Sigmoid colon (tissue), 7 donors: ENCODE data around the gene CST11. TPM values are rescaled to one million over a fixed set of nuclear protein-coding genes. Genes with fewer than 3 reads are reported as not detected.

Experiments
- DNase-seq: peaks from one replicate; pipeline ENCODE4 v3.0.0-alpha.2; 2019
- H3K27ac ChIP-seq, 4 donors: fragments of 200-600 bp; sonication (generic); one replicate each; pipeline ENCODE4 v1.5.1; 2016 to 2019; ENCODE audit warnings: mild to moderate bottlenecking in 1 of 4
- H3K27me3 ChIP-seq, 3 donors: fragments of 200-600 bp; sonication (generic); one replicate each; pipeline ENCODE4 v1.5.1; 2019; ENCODE audit warnings: mild to moderate bottlenecking in 1 of 3
- H3K36me3 ChIP-seq, 4 donors: fragments of 200-600 bp; sonication (generic); one replicate each; pipeline ENCODE4 v1.5.1; 2016 to 2019
- H3K4me1 ChIP-seq, 4 donors: fragments of 200-600 bp; sonication (generic); one replicate each; pipeline ENCODE4 v1.5.1; 2017 to 2019
- H3K4me3 ChIP-seq, 4 donors: fragments of 200-600 bp; sonication (generic); one replicate each; pipeline ENCODE4 v1.5.1; 2017 to 2019; ENCODE audit warnings: mild to moderate bottlenecking in 2 of 4, moderate library complexity in 1 of 4
- H3K9me3 ChIP-seq, 4 donors: fragments of 200-600 bp in 3 of 4; sonication (generic) in 3 of 4; one replicate each; pipeline versions ENCODE4 v1.5.1 to v1.6.1; 2013 to 2019
- CTCF ChIP-seq, 4 experiments: fragments of 450-650 bp in 3 of 4; fragments of 200-600 bp in 1 of 4; IDR thresholded peaks; one replicate each; pipeline ENCODE4 v1.5.1; 2016 to 2019; ENCODE audit warnings: antibody characterized with exemption in 4 of 4, mild to moderate bottlenecking in 3 of 4, moderate library complexity in 2 of 4
- EP300 ChIP-seq, 4 donors: sonication (generic); formaldehyde crosslinking; IDR thresholded peaks; one replicate each; pipeline ENCODE4 v1.6.1; 2017; ENCODE audit warnings: antibody characterized with exemption in 4 of 4
- POLR2A ChIP-seq, 2 donors: fragments of 450-650 bp; IDR thresholded peaks; one replicate each; pipeline ENCODE4 v1.6.1; 2016; ENCODE audit warnings: antibody characterized with exemption in 2 of 2, mild to moderate bottlenecking in 2 of 2, moderate library complexity in 2 of 2
- POLR2AphosphoS5 ChIP-seq, 4 donors: sonication (generic); formaldehyde crosslinking; IDR thresholded peaks; one replicate each; pipeline ENCODE4 v1.6.1; 2017; ENCODE audit warnings: antibody characterized with exemption in 4 of 4
- WGBS, 2 donors: extraction: QIAGEN DNeasy Blood & Tissue Kit; methylation state at CpG; one replicate each; pipeline ENCODE4 v1.1.7; 2013; 5-methylcytosine and 5-hydroxymethylcytosine counted together
- intact Hi-C: fragments of 100-400 bp; cut with DNase I; formaldehyde crosslinking; loops from one replicate; pipeline ENCODE4 v1.15.1; 2023
- polyA plus RNA-seq, 3 donors: library from polyadenylated mRNA; stranded (reverse); fragments of 200-250 nt; gene quantifications; one replicate each; pipeline ENCODE4 v1.2.3, GENCODE V29; 2013
- small RNA-seq, 3 donors: library from RNA; depleted of rRNA; stranded (forward); fragments of <200 nt; gene quantifications; one replicate each; pipeline ENCODE3, GENCODE V24; 2016
- total RNA-seq, 4 donors: library from RNA; depleted of rRNA; stranded (reverse); fragments of >200 nt; gene quantifications; one replicate each; pipeline ENCODE4 v1.1.0, GENCODE V29; 2016
- donor health status: healthy with polysubstance abuse.
- donor health status: Bipolar disorder and iron deficiency.
- donor health status: healthy.

The CST11 gene
- total and polyA plus RNA-seq, 7 donors, result not detected

- intact Hi-C loops, result no loop called here
- Histone ChIP-seq H3K27me3 (no peaks in the 10 kb centered on the region), H3K4me3 (no peak overlapping the region), H3K4me1 (peaks cover 0 to 28% (median 14%) of the 10 kb centered on the region in 4 donors), H3K9me3 (no peaks in the 10 kb centered on the region), H3K27ac (no peak overlapping the region), H3K36me3 (peaks cover 0 to 19% (median 0%) of the 10 kb centered on the region in 4 donors)
- TF ChIP-seq CTCF (IDR thresholded peaks at IDR 0.05), result no peak
- no peak for TF ChIP-seq POLR2AphosphoS5 (IDR thresholded peaks at IDR 0.05)
- no peak for TF ChIP-seq EP300 (IDR thresholded peaks at IDR 0.05)
- TF ChIP-seq POLR2A (IDR thresholded peaks at IDR 0.05), result no peak
- WGBS, 2 donors, result 92 to 97% methylated on average over 5 of the region's 5 CpGs
- DNase-seq, result no peak
Observed at GRCh38 chr20:23401051-23401450, 51.6 kb downstream of the CST11 start.

Small RNAs within 50 kb of the gene (small RNA-seq; reads per million reads assigned to genes)
- 0 reads per million in 3 donors for gene RF00019

Other genes starting within 250 kb of the CST11 start
- 10 to 100 TPM; 19.9 to 57.6 (median 29.3) TPM for gene NXT1, start 102.1 kb downstream of the CST11 start, total RNA-seq
- 10 to 100 TPM in 2 of 3 donors, 1 to 10 TPM in 1; 8.1 to 22.3 (median 10.8) TPM for gene NXT1, start 102.1 kb downstream of the CST11 start, polyA plus RNA-seq
- gene GZF1, start 90.7 kb downstream of the CST11 start, total RNA-seq, result 10 to 100 TPM; 13.0 to 17.5 (median 17.1) TPM
- 1 to 10 TPM; 2.4 to 6.0 (median 4.9) TPM for gene GZF1, start 90.7 kb downstream of the CST11 start, polyA plus RNA-seq
- 10 to 100 TPM; 14.4 to 22.9 (median 20.9) TPM for gene NAPB, start 31.4 kb downstream of the CST11 start, total RNA-seq
- 1 to 10 TPM; 3.9 to 6.4 (median 4.2) TPM for gene NAPB, start 31.4 kb downstream of the CST11 start, polyA plus RNA-seq
- not detected for gene CSTL1, start 13.2 kb downstream of the CST11 start, total RNA-seq
- gene CSTL1, start 13.2 kb downstream of the CST11 start, polyA plus RNA-seq, result not detected
- not detected for gene CST8, start 38.2 kb upstream of the CST11 start, total RNA-seq
- gene CST8, start 38.2 kb upstream of the CST11 start, polyA plus RNA-seq, result not detected
- not detected for gene CST9L, start 115.6 kb upstream of the CST11 start, total RNA-seq
- gene CST9L, start 115.6 kb upstream of the CST11 start, polyA plus RNA-seq, result not detected
- gene CST9, start 153.0 kb upstream of the CST11 start, total RNA-seq, result not detected
- not detected for gene CST9, start 153.0 kb upstream of the CST11 start, polyA plus RNA-seq
- gene CST3, start 185.1 kb upstream of the CST11 start, total RNA-seq, result 1,000 to 10,000 TPM in 3 of 4 donors, 100 to 1,000 TPM in 1; 693 to 1,250 (median 1,143) TPM
- gene CST3, start 185.1 kb upstream of the CST11 start, polyA plus RNA-seq, result 100 to 1,000 TPM; 344 to 429 (median 409) TPM
- gene CST4, start 236.2 kb upstream of the CST11 start, total RNA-seq, result not detected
- not detected for gene CST4, start 236.2 kb upstream of the CST11 start, polyA plus RNA-seq